ENCODE data around the gene MRPL3.

DNA sequence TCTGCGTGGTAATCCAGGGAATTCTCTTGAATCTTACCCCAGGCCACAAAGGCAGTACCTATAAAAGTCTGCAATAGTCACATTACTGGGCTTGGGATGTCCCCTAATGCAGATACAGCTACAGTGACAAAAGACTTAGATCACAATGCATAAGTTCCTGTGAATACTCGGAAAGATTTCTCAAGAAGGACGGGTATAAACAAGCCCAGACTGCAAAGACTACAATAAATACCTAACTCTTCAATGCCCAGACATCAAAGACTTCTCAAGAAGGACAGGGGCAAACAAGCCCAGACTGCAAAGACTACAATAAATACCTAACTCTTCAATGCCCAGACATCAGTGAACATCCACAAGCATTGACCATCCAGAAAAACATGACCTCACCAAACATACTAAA lies 70.3 kb downstream of the MRPL3 start:
- TF ChIP-seq YY1 (IDR thresholded peaks at IDR 0.05; ENCODE audit: insufficient read depth, insufficient read length) (no peak), ZNF274 (IDR thresholded peaks at IDR 0.05; ENCODE audit: low read depth, low read length) (no peak), SUZ12 (IDR thresholded peaks at IDR 0.05; ENCODE audit: extremely low read depth, insufficient read depth, insufficient read length) (no peak)

Data from NT2/D1 (cell line).